Measurements from ENCODE around the gene ADM.
"Not testable (repeated sequence)": the region's sequence is repeated elsewhere in the genome, so short reads cannot be mapped to it uniquely, and the experiment has no call there.

ADM gene, protein sequence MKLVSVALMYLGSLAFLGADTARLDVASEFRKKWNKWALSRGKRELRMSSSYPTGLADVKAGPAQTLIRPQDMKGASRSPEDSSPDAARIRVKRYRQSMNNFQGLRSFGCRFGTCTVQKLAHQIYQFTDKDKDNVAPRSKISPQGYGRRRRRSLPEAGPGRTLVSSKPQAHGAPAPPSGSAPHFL

DNA sequence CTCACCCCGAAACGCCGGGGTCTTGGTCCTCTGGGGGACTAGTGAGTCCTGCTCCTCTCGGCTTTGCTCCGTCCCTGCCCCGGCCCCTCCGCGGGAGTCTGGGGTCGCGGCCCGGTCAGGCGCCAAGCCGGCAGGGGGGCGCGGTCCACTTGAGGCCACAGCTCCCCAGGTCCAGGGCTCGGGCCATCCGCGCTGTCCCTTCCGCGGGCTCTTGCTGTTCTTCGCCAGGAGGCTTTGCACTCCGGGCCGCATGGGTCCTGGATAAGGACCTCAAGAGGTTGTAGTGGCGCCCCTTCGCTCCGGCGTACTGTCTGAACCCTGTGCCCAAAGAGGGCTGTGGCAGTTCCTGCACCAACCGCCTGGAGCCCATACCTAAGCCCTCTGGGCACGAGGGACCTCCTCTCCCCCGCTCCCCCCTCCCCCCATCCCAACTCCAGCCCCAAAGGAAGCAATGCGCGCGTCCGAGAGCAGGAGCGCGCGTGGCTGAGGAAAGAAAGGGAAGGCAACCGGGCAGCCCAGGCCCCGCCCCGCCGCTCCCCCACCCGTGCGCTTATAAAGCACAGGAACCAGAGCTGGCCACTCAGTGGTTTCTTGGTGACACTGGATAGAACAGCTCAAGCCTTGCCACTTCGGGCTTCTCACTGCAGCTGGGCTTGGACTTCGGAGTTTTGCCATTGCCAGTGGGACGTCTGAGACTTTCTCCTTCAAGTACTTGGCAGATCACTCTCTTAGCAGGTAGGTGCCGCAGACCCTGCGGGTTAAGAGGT lies at the start of gene ADM:
ADM (plus strand) TSS at position 579 of the 767 bp plus-strand sequence. CDS start 628 bp downstream, outside the sequence.
- in situ Hi-C loops (cut with MboI; ENCODE audit: low sequenced_read_pairs) = loop anchor here (25.0 kb wide), 1 partner anchor 542 kb away; no protein-coding TSS in a partner anchor

DNA sequence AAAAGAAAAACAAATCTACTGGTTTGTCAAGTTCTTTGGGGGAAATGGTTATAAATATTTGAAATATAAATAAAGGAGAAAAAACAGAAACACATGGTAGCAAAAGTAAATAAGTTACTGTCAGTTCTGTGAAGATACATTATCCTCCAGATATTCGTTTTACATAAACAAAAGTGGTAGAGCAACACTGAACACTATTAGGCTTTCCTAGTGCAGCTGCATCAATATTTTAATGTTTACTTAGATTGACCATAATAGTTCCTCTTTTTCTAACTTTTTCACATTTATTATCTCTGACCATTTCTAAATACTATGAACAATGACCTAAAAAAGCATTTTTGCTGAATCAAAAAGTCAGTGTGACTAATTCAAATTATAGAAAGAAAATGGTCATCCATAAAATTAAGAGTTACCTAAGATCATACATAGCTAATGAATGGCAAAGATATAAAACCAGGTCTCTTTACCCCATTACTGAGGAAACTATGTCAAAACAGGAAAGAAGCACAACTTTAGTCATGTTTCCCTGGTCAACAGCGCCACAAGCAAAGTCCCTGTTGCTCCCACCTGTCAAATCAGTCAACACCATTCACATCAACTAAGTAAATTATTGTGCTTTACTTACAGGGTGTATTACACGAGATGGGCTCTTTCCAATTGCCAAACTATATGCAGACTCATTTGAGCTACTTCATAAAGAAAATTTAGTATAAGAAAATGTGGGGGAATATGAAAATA lies 49.3 kb upstream of the ADM start:
- in situ Hi-C loops (cut with MboI; ENCODE audit: low sequenced_read_pairs) = no loop called here

DNA sequence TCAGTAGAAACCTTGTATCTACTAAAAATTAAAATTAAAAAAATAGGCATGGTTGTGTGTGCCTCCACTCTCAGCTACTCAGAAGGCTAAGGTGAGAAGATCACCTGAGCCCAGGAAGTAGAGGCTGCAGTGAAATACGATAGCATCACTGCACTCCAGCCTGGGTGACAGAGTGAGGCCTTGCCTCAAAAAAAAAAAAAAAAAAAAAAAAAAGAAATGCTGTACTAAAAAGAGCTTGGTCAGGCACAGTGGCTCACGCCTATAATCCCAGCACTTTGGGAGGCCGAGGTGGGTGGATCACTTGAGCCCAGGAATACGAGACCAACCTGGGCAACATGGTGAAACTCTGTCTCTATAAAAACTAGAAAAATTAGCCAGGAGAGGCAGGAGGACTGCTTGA lies 47.4 kb upstream of the ADM start:
- in situ Hi-C loops (cut with MboI; ENCODE audit: low sequenced_read_pairs) = no loop called here

DNA sequence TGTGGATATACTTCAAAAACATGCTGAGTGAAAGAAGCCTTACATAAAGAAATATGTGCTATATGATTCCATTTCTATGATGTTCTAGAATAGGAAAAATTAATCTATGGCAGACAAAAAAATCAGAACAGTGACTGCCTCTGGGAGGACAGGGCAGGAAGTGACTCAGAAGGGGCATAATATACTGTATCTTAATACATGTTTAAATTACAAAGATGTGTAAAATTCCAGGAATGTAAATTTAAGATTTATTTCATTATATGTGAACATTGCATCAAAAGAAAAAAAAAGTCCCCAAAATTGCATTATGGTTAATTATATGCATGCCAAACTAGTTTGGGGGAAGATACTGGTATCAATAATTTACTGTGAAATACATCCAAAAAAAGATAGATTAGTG lies 43.1 kb upstream of the ADM start:
- in situ Hi-C loops (cut with MboI; ENCODE audit: low sequenced_read_pairs) = no loop called here

DNA sequence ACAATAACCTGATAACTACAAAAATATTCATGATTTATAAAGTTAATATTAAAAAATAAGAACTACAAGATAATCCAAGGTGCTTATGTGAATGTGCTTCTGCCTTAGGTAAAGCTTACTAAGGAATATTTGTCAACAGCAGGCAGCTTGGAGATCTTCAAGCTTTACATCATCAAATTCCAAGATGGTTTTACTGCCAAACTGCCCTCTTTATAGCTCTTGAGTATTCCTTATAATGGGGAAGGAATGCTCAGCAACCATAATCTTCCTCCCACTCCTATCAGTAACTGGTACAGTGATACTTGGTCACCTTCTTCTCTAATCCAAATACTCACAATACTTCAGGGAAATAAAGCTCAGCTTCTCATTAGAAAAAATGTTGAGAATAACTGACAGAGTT lies 40.9 kb upstream of the ADM start:
- in situ Hi-C loops (cut with MboI; ENCODE audit: low sequenced_read_pairs) = no loop called here

DNA sequence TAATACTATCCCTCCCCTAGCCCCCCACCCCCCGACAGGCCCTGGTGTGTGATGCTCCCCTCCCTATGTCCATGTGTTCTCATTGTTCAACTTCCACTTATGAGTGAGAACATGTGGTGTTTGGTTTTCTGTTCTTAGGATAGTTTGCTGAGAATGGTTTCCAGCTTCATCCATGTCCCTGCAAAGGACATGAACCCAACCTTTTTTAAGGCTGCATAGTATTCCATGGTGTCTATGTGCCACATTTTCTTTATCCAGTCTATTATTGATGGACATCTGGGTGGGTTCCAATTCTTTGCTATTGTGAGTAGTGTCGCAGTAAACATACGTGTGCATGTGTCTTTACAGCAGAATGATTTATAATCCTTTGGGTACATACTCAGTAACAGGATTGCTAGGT lies 40.2 kb upstream of the ADM start:
- in situ Hi-C loops (cut with MboI; ENCODE audit: low sequenced_read_pairs) = not testable (repeated sequence)

DNA sequence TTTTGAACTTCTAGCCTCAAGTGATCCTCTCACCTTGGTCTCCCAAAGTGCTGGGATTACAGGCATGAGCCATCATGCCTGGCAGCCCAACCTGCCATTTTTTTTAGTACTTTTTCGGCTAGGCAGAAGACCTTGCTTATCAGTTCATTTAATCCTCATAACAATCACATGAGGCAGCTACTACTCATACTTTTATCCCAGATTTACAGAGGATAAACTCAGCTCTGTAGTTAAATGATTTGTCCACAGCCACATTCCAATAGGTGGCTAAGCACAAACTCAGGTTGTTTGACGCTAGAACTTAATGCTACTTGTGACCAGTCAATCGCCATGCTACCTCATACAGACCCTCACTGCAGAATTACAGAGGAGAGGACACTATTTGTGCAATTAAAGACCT lies 38.9 kb upstream of the ADM start:
- in situ Hi-C loops (cut with MboI; ENCODE audit: low sequenced_read_pairs) = no loop called here

DNA sequence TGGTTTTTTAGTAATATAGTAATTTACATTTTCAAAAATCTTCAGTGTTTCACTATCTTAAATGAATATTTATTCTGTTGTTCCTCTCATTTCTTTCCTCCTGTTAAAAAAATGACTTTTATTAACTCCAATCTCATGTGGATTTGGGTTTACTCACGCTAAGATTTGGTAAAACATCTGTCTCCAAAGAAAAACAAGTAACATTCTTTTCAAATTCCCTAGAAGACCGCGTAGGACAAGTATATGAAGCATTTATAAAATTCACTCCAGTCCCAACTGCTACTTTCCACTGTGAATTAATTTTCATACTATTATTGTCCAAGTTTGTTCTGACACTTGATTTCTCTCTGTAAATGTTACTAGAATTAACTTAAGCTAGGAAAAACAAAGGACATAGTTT lies 37.1 kb upstream of the ADM start:
- in situ Hi-C loops (cut with MboI; ENCODE audit: low sequenced_read_pairs) = no loop called here

DNA sequence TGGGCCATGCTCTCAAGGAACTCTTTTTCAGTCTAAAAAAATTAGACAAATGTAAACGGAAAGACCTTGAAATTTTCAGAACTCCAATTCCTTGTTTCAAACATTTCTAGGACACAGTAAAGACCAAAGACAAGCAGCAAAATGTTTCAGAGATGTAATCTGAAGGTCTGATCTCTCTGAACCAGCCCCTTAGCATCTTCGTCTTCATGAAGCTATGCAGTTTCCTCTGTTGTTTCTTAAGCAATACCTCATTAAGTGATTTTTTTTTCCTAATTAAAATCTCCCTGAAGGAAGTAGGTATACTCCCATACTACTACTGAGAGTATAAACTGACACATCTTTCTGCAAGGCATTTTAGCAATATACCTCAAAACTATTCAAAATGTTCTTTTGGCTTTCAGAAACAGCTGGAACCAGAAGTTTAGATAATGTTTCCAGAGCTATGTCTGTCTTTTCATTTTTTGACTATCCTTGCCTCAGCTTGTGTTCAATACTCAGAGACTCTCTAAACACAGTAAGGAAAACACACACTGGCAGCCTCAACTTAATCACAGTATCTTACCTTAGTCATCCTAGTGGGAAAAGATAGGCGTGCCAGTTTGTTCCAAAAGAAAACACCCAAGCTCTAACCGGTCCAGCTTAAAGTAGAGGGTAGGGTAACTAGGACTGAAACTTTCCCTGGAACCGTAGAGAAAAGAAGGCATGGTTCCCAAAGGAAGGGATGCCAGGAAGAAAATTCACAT lies 36.0 kb upstream of the ADM start:
- in situ Hi-C loops (cut with MboI; ENCODE audit: low sequenced_read_pairs) = no loop called here

DNA sequence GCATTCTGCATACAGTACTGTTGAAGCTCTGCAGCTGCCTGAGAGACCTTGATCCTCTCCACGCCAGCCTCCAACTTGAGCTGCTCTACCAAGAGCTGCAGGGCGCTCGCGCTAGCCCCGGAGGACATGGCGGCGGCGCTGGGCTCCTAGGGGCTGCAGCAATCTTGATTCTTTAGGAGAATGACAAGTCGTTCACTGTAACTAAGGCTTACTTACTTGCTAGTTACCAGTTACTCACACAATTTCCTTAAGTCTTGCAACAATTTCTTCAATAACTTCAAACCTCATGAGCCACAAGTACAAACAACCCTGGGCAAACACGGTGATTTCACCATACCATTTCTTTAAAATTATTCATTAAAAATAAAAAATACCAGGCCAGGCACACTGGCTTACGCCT lies 32.7 kb upstream of the ADM start:
- in situ Hi-C loops (cut with MboI; ENCODE audit: low sequenced_read_pairs) = no loop called here

DNA sequence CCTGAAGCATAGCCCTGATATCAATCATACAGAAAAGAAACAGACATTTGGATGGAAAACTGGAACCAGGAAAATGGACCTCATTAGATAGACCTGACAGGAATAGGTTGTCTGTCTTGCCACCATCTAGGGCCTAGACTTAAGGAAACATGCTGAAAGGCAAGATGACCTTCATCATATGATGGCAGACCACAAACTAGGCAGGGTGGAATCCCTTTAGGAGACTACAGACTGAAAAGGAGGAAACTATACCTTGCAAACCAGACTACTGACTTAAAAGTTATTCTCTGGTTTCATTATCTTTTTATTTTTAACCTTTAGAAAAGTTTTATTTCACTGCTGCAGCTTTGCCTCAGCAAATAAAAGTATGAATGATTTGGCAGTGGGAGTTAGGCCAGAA lies 31.1 kb upstream of the ADM start:
- in situ Hi-C loops (cut with MboI; ENCODE audit: low sequenced_read_pairs) = no loop called here

DNA sequence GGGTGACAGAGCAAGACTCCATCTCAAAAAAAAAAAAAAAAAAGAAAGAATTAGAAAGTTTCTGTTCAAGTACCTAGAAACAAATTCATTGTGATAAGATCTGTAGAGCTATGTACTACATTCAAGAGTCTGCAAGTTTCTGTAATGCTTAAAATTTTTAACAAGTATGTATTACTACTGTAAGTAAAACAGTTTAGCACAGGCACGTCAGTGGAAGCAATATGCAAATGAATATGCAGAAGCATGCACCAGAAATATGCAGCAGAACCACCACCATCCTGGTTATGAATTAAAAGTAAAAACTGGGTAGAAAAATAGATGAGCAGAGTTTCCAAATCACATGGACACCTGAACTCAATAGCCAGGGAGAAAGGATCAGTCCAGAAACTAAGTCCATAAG lies 30.1 kb upstream of the ADM start:
- in situ Hi-C loops (cut with MboI; ENCODE audit: low sequenced_read_pairs) = no loop called here

DNA sequence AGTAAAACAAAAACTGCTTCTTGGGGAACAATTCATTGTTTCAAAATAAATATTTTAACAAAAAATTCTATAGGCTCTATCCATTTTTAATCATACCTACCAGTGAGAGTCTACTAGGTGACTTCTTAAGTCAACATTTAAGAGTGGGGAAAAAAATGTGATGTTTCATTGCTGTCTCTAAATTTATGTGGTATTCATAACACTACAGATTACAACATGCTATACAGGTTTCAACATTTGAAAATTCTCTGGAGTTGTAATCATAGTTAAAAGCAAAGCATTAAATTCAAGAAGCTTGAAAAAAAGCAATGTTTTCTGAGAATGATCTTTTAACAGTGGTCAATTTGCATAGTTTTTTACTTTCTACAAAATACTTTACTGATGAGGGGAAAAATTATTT lies 29.2 kb upstream of the ADM start:
- in situ Hi-C loops (cut with MboI; ENCODE audit: low sequenced_read_pairs) = no loop called here

DNA sequence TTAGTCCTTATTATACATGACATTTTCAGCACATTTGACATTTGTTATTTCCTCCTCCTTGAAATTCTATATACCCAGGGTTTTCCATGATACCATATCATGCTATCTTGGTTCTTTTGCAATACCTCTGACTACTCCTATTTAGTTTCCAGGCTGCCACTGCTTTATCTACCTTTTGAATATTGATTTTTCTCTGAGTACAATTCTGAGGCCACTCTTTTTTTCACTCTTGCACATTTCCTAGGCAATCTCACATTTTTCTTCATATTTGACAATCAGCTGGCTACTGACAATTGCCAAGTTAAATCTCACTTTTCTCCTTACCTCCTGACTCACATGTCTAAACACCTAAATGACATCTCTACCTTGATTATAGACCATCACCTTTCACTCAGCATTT lies 22.8 kb upstream of the ADM start:
- in situ Hi-C loops (cut with MboI; ENCODE audit: low sequenced_read_pairs) = no loop called here

DNA sequence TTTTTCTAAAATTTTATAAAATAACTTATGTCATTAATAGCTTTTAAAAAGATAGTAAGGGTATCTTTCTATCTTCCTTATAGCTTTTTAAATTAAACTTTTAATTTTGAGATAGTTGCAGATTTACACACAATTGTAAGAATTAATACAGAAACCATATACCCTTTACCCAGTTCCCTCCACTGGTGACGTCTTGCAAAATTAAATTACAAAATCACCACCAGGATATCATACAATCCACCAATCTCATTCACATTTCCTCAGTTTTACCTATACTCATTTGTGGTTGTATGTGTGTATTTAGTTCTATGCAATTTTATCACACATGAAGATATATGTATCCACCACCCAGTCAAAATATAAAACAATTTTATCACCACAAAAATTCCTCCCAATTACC lies 20.9 kb upstream of the ADM start:
- in situ Hi-C loops (cut with MboI; ENCODE audit: low sequenced_read_pairs) = no loop called here

DNA sequence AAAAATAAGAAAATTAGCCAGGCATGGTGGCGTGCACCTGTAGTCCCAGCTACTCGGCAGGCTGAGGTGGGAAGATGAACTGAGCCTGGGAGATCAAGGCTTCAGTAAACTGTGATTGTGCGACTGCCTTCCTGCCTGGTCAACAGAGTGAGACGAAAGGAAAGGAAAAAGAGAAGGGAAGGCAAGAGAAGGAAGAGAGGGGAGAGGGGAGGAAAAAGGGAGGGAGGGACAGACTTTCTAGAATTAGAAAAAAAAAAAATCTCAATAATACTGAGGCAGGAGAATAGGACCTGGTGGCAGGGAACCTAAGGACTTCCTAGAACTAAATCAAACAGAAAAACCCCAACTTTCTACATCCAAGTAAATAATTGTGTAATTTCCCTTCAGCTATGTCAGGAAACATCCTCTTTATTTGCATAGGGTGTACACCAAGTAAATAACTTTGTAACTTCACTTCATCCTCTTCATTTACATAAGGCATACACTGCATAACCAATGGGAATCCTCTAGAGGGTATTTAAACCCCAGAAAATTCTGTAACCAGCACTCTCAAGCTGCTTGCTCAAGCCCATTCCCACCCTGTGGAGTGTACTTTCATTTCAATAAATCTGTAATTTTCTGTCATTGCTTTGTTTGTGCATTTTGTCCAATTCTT lies 19.6 kb upstream of the ADM start:
- in situ Hi-C loops (cut with MboI; ENCODE audit: low sequenced_read_pairs) = no loop called here

DNA sequence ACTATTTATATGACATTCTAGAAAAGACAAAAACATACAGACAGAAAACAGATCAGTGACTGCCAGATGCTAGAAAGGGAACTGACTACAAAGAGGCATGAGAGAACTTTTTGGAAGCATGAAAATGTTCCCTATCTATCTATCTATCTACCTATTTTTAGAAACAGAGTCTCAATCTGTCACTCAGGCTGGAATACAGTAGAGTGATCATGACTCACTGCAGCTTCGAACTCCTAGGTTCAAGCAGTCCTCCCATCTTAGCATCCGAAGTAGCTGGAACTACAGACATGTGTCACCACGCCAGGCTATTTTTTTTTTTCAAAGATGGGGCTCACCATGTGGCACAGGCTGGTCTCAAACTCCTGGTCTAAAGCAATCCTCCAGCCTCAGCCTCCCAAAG lies 17.7 kb upstream of the ADM start:
- in situ Hi-C loops (cut with MboI; ENCODE audit: low sequenced_read_pairs) = no loop called here

DNA sequence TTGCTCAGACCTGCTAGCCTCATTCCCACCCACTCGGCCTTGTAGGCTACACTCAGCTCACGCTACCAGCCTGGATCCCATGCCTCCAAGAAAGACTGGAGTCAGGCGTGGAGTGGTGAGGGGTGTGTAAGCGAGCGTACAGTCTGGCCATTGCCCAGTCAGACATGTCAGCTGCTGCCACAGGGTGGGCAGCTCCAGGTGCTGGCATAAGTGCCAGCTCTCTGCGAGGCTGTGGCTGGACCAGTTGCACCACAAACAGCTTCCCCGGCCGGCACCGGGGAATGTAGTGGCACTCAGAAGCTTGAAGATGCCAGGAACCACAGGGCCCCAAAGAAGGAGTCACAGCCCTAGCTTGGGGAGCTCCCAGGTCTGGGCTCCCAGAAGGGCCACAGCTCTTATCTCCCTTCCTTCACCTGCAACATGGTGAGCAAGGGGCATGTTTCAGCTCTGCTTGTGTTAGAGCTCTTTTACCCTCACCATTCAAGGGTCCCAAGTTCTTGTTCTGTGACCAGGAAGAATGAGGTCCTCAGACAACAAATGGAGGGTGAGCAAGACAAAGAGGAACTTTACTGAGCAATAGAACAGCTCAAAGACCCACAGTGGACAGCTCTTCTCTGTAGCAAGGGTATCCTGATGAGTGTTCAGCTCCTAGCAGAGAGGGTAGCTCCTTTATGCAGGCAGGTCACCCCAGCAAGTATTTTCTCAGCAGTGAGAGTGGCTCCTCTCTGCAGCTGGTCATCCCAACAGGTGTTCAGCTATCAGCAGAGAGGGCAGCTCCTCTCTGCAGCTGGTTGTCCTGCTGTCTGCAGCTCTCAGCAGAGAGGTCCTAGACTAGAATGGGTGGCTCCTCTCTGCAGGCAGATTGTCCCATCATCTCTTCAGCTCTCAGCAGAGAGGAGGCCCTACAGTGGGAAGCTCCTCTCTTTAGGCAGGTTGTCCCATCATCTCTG lies 16.8 kb upstream of the ADM start:
- in situ Hi-C loops (cut with MboI; ENCODE audit: low sequenced_read_pairs) = no loop called here

DNA sequence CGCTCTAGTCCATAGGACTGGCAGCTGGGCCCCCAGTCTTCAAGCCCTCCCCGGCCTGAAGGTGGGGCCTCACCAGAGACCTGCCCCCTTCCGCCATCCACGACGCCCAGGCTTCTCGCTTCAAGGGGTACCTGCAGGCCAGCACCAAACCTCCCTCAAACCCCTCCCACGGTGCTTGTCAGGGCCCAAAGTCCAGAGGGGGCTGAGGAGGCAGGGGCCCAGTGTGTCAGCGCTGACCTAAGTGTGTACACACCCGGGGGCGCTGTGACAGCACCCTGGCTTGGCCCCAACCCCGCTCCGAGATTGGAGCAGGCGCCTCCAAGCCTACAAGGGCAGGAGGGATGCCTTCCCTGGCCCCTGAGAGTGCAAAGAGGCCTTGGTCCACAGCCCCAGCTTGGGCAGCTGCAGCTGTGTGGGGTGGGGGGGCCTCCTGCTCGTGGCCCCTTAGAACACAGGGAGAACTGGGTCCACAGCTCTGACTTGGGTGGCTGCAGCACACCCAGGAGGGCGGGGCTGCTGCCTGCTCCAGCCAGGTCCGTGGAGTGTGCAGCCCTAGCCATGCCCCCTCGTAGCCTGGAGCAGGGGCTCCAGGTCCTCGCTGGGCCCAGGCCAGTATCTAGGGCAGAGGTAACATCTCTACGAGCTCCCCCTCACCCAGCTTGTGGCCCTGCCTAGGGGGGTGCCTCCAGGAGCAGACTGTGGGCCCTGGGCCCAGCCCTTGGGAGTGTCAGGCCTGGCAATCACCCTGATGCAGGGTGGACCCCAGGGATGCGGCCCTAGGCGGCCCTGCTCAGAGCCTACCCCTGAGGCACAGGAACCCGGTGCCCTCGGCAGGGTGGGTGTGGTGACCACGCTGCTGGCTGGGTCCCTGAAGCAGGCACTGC lies 15.8 kb upstream of the ADM start:
- in situ Hi-C loops (cut with MboI; ENCODE audit: low sequenced_read_pairs) = no loop called here
